Activated T-helper 1 cell treated with anti-CD3 and anti-CD28 coated beads, Interleukin-2, amount 50 U/mL, for 16 hours (primary cell): ENCODE measurements around the gene GNL3L.
"Not testable (repeated sequence)": the region's sequence is repeated elsewhere in the genome, so short reads cannot be mapped to it uniquely, and the experiment has no call there.

Experiments used
- DNase-seq, 2 donors: peaks; one replicate each; pipeline ENCODE4 v3.0.0-alpha.2; 2020; ENCODE audit warnings: low read depth in 1 of 2, low spot score in 1 of 2

GNL3L gene

GRCh38 chrX:54560411-54560810, 30.4 kb downstream of the GNL3L start:
- no peak for DNase-seq

GRCh38 chrX:54561622-54562021, 31.6 kb downstream of the GNL3L start:
- DNase-seq: no peak

GRCh38 chrX:54564936-54565335, 34.9 kb downstream of the GNL3L start:
- DNase-seq: no peak

GRCh38 chrX:54570332-54570731, 40.3 kb downstream of the GNL3L start:
- no peak for DNase-seq

GRCh38 chrX:54572641-54573040, 42.6 kb downstream of the GNL3L start:
- DNase-seq: not testable (repeated sequence)

- DNase-seq: no peak
Measured at GRCh38 chrX:54597728-54598127, 67.7 kb downstream of the GNL3L start.

GRCh38 chrX:54602563-54602962, 72.5 kb downstream of the GNL3L start:
- no peak for DNase-seq
